Activated T-cell treated with anti-CD3 and anti-CD28 coated beads, Interleukin-2, amount 50 U/mL, for 1 hour (primary cell): ENCODE measurements around the gene SMPX.

Experiments used
- DNase-seq: peaks from one replicate; pipeline ENCODE4 v3.0.0-alpha.2; 2020

The SMPX gene

GRCh38 chrX:21708116-21708515, 49.8 kb downstream of the SMPX start:
- no peak for DNase-seq

DNA sequence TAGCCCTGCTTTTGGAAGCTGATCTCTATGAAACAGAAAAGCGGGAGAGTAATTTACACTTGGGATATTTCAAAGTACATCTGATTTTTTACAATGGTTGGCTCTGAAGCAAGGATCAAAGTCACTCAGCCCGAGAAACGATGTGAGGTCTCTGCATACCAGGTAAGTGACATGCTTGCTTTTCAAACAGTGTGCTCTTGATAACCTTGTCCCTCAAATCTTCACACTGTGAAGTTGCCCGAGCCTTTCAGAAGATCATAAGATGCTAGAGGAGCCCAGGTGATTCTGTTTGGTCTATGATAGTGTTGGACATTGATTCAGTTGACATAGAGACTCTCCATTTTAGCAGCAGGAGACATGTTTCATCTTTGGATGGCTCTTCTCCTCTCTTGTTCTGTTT, 52.7 kb downstream of the SMPX start:
- DNase-seq: no peak

DNA sequence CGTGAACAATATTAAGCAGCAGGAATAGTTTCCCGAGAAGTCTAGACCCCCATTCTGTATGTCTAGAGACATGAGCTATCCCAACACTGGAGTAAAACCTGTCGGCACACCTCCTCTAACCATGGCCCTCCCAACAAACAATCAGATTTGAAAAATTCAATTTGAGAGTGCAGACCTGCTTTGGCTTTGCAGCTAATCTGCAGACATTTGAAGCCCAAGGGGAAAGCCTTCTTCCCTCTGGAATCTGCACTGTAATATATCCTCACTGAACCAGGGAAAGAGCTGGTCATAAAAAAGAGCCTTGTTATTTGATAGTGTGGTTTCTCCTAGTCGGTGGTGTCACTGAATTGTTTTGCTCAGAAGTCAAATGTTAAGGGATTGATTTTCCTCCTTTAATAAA, 55.2 kb downstream of the SMPX start:
- DNase-seq: no peak

- no peak for DNase-seq
These were observed 56.9 kb downstream of the SMPX start for GRCh38 chrX:21700967-21701366.

GRCh38 chrX:21700275-21700674, 57.6 kb downstream of the SMPX start:
- no peak for DNase-seq

DNA sequence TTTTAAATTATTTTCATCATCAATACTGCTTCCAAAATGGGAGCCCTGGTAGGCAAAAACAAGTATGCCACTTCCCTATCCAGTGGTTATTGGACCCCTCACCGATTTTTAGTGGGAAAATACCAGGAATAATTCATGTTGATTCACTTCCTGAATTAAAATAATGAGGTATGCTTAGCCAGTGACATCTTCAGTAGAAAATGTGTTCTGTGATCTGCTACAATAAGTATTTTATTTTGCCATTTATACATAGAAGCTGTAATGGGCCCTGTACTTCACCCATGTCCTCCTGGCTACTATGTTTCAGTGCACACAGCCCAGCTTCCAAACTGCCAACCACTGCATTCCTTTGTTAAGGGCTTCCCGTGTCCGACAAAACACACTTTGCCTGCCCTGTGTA, 58.8 kb downstream of the SMPX start:
- no peak for DNase-seq

GRCh38 chrX:21698272-21698671, 59.6 kb downstream of the SMPX start:
- DNase-seq: no peak

- DNase-seq: no peak
These were observed 66.4 kb downstream of the SMPX start for GRCh38 chrX:21691512-21692018.

DNA sequence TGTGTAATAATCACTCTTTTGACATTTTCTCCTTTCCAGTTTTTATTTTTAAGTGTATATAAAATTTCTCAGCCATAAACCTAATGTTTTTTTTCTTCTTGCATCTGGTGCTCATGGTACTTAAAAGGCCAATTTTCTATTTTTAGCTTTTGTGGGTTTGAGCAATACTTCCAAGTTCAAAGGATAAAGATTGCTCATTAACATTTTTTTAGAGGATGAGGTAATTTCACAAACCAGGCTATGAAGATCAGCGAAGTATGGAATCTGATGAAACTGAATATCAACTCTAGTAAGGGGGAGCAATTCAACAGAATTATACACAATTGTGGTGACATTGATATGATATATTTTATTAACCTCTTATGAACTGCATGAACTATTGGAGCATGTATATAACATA, 74.0 kb downstream of the SMPX start:
- no peak for DNase-seq

DNA sequence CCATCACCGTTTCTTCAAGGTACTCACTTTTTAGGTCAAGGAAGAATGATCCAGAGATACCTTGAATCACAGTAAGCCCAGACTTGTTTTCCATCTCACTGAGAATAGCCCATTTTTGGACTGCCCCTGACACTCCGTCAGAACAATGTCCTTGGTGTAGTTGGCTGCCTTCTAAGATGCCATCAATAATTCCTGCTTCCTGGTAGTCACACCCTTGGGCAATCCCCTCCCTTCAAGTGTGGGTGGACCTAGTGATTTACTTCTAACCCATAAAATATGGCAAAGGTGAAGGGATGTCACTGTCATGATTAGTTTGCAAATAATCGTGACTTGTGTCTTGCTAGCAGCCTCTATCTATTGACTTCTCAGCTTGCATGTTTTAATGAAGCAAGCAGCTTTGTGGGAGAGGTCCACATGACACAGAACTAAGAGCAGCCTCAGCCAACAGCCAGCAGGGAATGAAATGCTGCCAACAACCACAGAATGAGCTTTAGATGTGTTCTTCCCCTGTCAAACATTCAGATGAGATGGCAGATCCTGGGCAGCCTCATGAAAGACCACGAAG, 79.8 kb downstream of the SMPX start:
- no peak for DNase-seq

DNA sequence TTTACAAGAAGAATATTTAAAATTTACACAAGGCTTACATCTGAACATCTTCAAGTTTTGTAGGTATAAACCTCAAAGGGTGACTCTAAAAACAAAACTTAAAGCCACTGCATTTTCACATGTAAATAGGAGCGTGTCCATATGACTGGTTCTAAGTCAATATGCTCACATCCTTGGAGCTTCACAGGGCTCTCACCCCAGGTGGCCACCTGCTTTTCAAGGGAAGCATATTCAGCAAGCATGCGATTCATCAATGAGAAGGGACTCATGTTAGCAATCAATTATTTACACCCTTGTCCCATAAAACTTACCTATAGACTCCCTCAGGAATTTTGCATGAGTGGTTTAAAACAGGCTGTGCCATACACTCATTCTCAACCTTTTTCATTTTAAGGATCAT, 82.0 kb downstream of the SMPX start:
- DNase-seq: no peak

- no peak for DNase-seq
These were observed 83.3 kb downstream of the SMPX start for GRCh38 chrX:21674430-21675186.

GRCh38 chrX:21666679-21667078, 91.2 kb downstream of the SMPX start:
- no peak for DNase-seq

DNA sequence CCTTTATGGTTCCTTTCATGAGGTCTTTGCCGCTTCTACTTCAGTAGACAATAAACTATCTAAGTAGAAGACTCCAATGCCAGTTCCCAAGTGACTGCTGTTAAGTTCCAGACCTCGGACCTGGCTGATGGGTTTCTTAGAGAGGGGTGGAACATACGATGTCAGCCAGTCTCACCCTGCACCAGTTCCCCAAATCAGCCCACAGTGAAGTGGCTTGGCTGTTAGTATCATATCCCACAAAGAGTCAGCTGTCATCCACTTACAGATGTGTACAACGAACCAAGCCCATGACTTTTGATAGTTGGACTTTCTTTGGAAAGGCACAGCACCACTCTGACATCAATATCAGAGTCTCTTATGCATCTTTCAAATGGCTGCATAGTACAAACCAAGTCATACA, 91.7 kb downstream of the SMPX start:
- DNase-seq: no peak

GRCh38 chrX:21662761-21663160, 95.2 kb downstream of the SMPX start:
- no peak for DNase-seq

DNA sequence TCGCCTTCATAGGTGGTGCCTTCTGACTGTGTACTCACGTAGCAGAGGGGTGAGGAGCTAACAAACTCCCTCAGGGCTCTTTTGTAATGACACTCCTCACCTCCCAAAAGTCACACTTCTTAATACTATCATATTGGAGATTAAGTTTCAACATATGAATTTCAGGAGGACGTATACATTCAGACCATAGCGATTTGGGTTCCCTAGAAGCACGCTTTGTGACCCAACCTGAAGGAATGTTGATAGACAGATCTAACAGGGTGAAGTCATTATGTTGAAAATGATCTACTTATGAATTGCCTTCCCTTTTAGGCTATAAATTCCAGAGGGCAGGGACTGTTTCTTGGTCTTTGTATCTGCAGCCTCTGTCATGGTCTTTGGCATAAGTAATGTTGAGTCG, 96.6 kb downstream of the SMPX start:
- no peak for DNase-seq

GRCh38 chrX:21660156-21660555, 97.8 kb downstream of the SMPX start:
- no peak for DNase-seq

- DNase-seq: no peak
These were observed 98.6 kb downstream of the SMPX start for GRCh38 chrX:21659320-21659719.

DNA sequence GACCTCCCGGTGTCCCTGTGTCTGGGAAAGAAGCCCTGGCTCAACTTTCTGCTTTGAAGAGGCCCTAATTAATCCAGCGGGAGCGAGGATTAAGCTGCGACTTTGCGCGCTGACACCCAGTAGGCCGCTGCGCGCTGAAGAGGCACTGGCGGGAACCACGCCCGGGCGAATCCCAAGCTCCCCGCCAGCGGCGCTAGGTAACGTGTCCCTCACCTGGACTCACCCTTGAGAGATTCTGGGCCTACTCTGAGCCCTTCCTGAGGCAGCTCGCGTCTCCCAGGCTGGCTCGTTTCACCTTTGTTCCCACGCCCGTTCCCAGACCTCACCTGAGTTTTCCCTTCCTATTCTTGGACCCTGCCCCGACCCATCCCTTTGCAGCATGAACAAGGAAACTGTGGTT, 99.2 kb downstream of the SMPX start:
- DNase-seq: peak; percentile 26

GRCh38 chrX:21658152-21658737, 99.7 kb downstream of the SMPX start, which contains the start of gene KLHL34:
TSS of gene KLHL34 (minus strand) at chrX:21658330. CDS start at chrX:21657788, 542 bp downstream.
- peak; percentile 34 for DNase-seq

GRCh38 chrX:21657318-21658151, 100.4 kb downstream of the SMPX start:
- peak; percentile 27 for DNase-seq

- no peak for DNase-seq
These were observed 101.2 kb downstream of the SMPX start for GRCh38 chrX:21656587-21657317.
